Endothelial cell of umbilical vein (primary cell): ENCODE data around the gene SPAG9.

Source experiments
- MYC ChIP-seq: IDR thresholded peaks from one replicate; pipeline ENCODE4 v1.6.1; 2011; ENCODE audit warnings: mild to moderate bottlenecking, low read depth, low read length
- POLR2A ChIP-seq: IDR thresholded peaks from 2 replicates; pipeline ENCODE4 v1.6.1; 2012; ENCODE audit warnings: low read depth, mild to moderate bottlenecking, control low read depth, low read length
- TF ChIP-seq, protein P1 (sequence below), 2 donors: IDR thresholded peaks; 1 replicate in 1 of 2; 2 replicates in 1 of 2; pipeline ENCODE4 v1.5.1; 2011; ENCODE audit warnings: low read length in 2 of 2, mild to moderate bottlenecking in 2 of 2, moderate library complexity in 2 of 2, control low read depth in 1 of 2, inconsistent platforms in 1 of 2, low read depth in 1 of 2; ENCODE audit not compliant: insufficient read depth in 1 of 2; ENCODE audit errors: extremely low read depth in 1 of 2

DNA sequence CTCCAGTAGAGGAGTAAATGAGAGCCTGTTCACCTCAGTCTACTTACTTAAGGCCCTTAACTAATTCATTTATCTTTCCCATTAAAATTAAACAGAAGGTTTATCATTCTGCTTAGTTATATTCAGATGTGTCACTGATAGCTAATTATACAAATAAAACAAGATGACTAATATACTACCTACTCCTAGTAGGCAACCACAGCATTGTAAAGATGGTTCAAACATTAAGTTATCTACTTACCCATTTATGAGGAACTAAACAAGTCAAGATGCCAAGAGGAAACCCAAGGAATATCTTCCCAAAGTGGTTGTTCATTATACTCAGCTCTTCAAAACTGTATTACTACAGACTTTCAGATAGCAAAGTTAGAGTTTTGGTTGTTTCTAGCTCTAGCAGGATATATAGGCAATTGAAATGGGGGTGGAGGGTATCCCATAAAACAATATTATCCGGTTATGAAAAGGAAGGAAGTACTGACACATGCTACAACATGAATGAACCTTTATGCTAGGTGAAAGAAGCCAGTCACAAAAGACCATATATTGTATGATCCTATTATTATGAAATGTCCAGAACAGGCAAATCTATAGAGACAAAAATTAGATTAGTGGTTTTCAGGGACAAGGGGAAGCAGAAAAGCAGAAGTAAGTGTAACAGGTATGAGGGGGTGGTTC is 56.5 kb downstream of the SPAG9 start:
- TF ChIP-seq, protein P1, sequence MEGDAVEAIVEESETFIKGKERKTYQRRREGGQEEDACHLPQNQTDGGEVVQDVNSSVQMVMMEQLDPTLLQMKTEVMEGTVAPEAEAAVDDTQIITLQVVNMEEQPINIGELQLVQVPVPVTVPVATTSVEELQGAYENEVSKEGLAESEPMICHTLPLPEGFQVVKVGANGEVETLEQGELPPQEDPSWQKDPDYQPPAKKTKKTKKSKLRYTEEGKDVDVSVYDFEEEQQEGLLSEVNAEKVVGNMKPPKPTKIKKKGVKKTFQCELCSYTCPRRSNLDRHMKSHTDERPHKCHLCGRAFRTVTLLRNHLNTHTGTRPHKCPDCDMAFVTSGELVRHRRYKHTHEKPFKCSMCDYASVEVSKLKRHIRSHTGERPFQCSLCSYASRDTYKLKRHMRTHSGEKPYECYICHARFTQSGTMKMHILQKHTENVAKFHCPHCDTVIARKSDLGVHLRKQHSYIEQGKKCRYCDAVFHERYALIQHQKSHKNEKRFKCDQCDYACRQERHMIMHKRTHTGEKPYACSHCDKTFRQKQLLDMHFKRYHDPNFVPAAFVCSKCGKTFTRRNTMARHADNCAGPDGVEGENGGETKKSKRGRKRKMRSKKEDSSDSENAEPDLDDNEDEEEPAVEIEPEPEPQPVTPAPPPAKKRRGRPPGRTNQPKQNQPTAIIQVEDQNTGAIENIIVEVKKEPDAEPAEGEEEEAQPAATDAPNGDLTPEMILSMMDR (IDR thresholded peaks at IDR 0.05; ENCODE audit: extremely low read depth in 1 of 2, insufficient read depth in 1 of 2, low read depth in 1 of 2, low read length in 2 of 2), result no peak
- TF ChIP-seq POLR2A (no peak), MYC (no peak)
